H1 (cell line): ENCODE data around the gene CPLANE2. TPM values are rescaled to one million over a fixed set of nuclear protein-coding genes. Genes with fewer than 3 reads are reported as not detected.

Source experiments
- CTCF ChIA-PET: fragments of 300-600 bp; sonication (Branson Sonifier 250); formaldehyde crosslinking; loops from one replicate; lab custom pipeline; 2021; ENCODE audit not compliant: partially characterized antibody; lab: Charles Lee
- POLR2A ChIA-PET: fragments of 300-600 bp; sonication (Branson Sonifier 250); formaldehyde crosslinking; loops from one replicate; lab custom pipeline; 2021; ENCODE audit warnings: inconsistent platforms; ENCODE audit not compliant: partially characterized antibody; lab: Charles Lee
- DNase-seq, 2 experiments: peaks; one replicate each; pipeline versions ENCODE4 v3.0.0 to v3.0.0-alpha.2; 2010 to 2022; ENCODE audit warnings: low spot score in 2 of 2, low read depth in 1 of 2, mixed read lengths in 1 of 2
- FAIRE-seq: peaks from 2 replicates; lab custom pipeline; 2011; peaks lifted over from hg19 to GRCh38; lab: Jason Lieb, UNC
- H2AFZ ChIP-seq: 2 replicates; pipeline ENCODE4 v1.8.1; 2012; ENCODE audit warnings: low read length, inconsistent platforms
- H2AK5ac ChIP-seq: 2 replicates; pipeline ENCODE4 v1.6.1; 2013; ENCODE audit warnings: low read depth, low read length
- H2BK120ac ChIP-seq: replicated peaks from 2 replicates; pipeline ENCODE3; 2013; ENCODE audit warnings: low read depth, low read length, inconsistent platforms
- H2BK12ac ChIP-seq: 2 replicates; pipeline ENCODE4 v1.6.1; 2013; ENCODE audit warnings: low read depth, low read length
- H2BK15ac ChIP-seq: 2 replicates; pipeline ENCODE4 v1.6.1; 2013; ENCODE audit warnings: low read length
- H2BK20ac ChIP-seq: 2 replicates; pipeline ENCODE4 v1.6.1; 2013; ENCODE audit warnings: low read length
- H2BK5ac ChIP-seq: 2 replicates; pipeline ENCODE4 v1.6.1; 2013; ENCODE audit warnings: low read depth, low read length
- H3K14ac ChIP-seq: 2 replicates; pipeline ENCODE4 v1.6.1; 2013; ENCODE audit warnings: inconsistent platforms; ENCODE audit not compliant: insufficient read length
- H3K18ac ChIP-seq: 2 replicates; pipeline ENCODE4 v1.6.1; 2013; ENCODE audit warnings: low read length; ENCODE audit errors: extremely low read depth
- H3K23ac ChIP-seq: 2 replicates; pipeline ENCODE4 v1.6.1; 2013; ENCODE audit warnings: inconsistent platforms; ENCODE audit not compliant: insufficient read length
- H3K23me2 ChIP-seq: 2 replicates; pipeline ENCODE4 v1.6.1; 2013; ENCODE audit warnings: low read depth, low read length
- H3K27ac ChIP-seq: 2 replicates; pipeline ENCODE4 v1.6.1; 2011; ENCODE audit warnings: low read depth, low read length, inconsistent platforms
- H3K27me3 ChIP-seq, 4 experiments: replicated peaks in 1 of 4; 1 replicate in 1 of 4; 2 replicates in 3 of 4; pipeline versions ENCODE4 v1.6.1 to v1.8.1; 2011 to 2013; ENCODE audit warnings: low read length in 3 of 4, mild to moderate bottlenecking in 3 of 4, inconsistent platforms in 2 of 4, mixed read lengths in 2 of 4, moderate library complexity in 1 of 4; ENCODE audit not compliant: control insufficient read depth in 3 of 4, insufficient read depth in 3 of 4; ENCODE audit errors: extremely low read depth in 1 of 4
- H3K36me3 ChIP-seq, 4 experiments: 2 replicates each; pipeline versions ENCODE4 v1.6.1 to v1.8.1; 2011 to 2013; ENCODE audit warnings: mild to moderate bottlenecking in 4 of 4, low read length in 3 of 4, moderate library complexity in 2 of 4, control low read depth in 1 of 4, inconsistent platforms in 1 of 4; ENCODE audit not compliant: insufficient read depth in 4 of 4, control insufficient read depth in 2 of 4
- H3K4ac ChIP-seq: replicated peaks from 2 replicates; pipeline ENCODE3; 2013; ENCODE audit warnings: low read length, low read depth, mixed read lengths, inconsistent platforms; ENCODE audit not compliant: insufficient read length
- H3K4me1 ChIP-seq, 4 experiments: replicated peaks in 1 of 4; 1 replicate in 1 of 4; 2 replicates in 3 of 4; pipeline versions ENCODE4 v1.6.1 to v1.8.1; 2011 to 2013; ENCODE audit warnings: low read length in 3 of 4, inconsistent platforms in 2 of 4, mixed read lengths in 1 of 4; ENCODE audit not compliant: insufficient read depth in 4 of 4, control insufficient read depth in 3 of 4
- H3K4me2 ChIP-seq, 2 experiments: 2 replicates each; pipeline versions ENCODE4 v1.6.1 to v1.8.1; 2011 to 2013; ENCODE audit warnings: low read depth in 2 of 2, low read length in 2 of 2, control low read depth in 1 of 2, inconsistent platforms in 1 of 2, mild to moderate bottlenecking in 1 of 2; ENCODE audit not compliant: insufficient read depth in 1 of 2
- H3K4me3 ChIP-seq, 4 experiments: fragments of 200-600, 300-600 bp in 1 of 4; sonication (generic), shearing (Covaris generic), sonication (Bioruptor Twin) in 1 of 4; 2 replicates each; pipeline versions ENCODE4 v1.5.1 to v1.8.1; 2011 to 2016; ENCODE audit warnings: low read length in 4 of 4, low read depth in 3 of 4, control low read depth in 2 of 4, inconsistent platforms in 2 of 4, mild to moderate bottlenecking in 2 of 4, mixed read lengths in 1 of 4, moderate library complexity in 1 of 4; ENCODE audit not compliant: insufficient read depth in 2 of 4; ENCODE audit errors: extremely low read depth in 1 of 4
- H3K56ac ChIP-seq: replicated peaks from 2 replicates; pipeline ENCODE3; 2013; ENCODE audit warnings: low read depth, mild to moderate bottlenecking, mixed read lengths, low read length, inconsistent platforms; ENCODE audit not compliant: insufficient read length
- H3K79me1 ChIP-seq: 2 replicates; pipeline ENCODE4 v1.6.1; 2013; ENCODE audit warnings: low read depth, low read length, control low read depth
- H3K79me2 ChIP-seq, 2 experiments: 2 replicates each; pipeline versions ENCODE4 v1.6.1 to v1.8.1; 2012 to 2013; ENCODE audit warnings: low read length in 2 of 2, mild to moderate bottlenecking in 2 of 2, inconsistent platforms in 1 of 2; ENCODE audit not compliant: insufficient read depth in 2 of 2, control insufficient read depth in 1 of 2
- H3K9ac ChIP-seq, 4 experiments: replicated peaks in 1 of 4; 1 replicate in 1 of 4; 2 replicates in 3 of 4; pipeline versions ENCODE4 v1.6.1 to v1.8.1; 2011 to 2013; ENCODE audit warnings: low read depth in 3 of 4, low read length in 3 of 4, control low read depth in 2 of 4, mild to moderate bottlenecking in 2 of 4, moderate library complexity in 2 of 4, inconsistent platforms in 1 of 4; ENCODE audit errors: extremely low read depth in 1 of 4
- H3K9me3 ChIP-seq, 2 experiments: 2 replicates each; pipeline versions ENCODE4 v1.6.1 to v1.8.1; 2012 to 2013; ENCODE audit warnings: mild to moderate bottlenecking in 2 of 2, moderate library complexity in 2 of 2, control low read depth in 1 of 2, inconsistent platforms in 1 of 2, low read depth in 1 of 2, low read length in 1 of 2, mixed read lengths in 1 of 2; ENCODE audit not compliant: insufficient read depth in 2 of 2
- H4K20me1 ChIP-seq, 2 experiments: replicated peaks in 1 of 2; 2 replicates each; pipeline versions ENCODE3 to v1.8.1; 2011 to 2013; ENCODE audit warnings: inconsistent platforms in 2 of 2, low read length in 2 of 2, mild to moderate bottlenecking in 1 of 2; ENCODE audit not compliant: insufficient read depth in 2 of 2, control insufficient read depth in 1 of 2
- H4K5ac ChIP-seq: 2 replicates; pipeline ENCODE4 v1.6.1; 2013; ENCODE audit warnings: low read length, low read depth, mixed read lengths, inconsistent platforms; ENCODE audit not compliant: insufficient read length
- H4K8ac ChIP-seq: 2 replicates; pipeline ENCODE4 v1.8.0; 2013; ENCODE audit warnings: mild to moderate bottlenecking, moderate library complexity, low read length, inconsistent platforms; ENCODE audit not compliant: insufficient read depth; ENCODE audit errors: extremely low read depth
- H4K91ac ChIP-seq: replicated peaks from 2 replicates; pipeline ENCODE3; 2013; ENCODE audit warnings: low read length, mixed read lengths, inconsistent platforms; ENCODE audit not compliant: insufficient read length
- CEBPB ChIP-seq: IDR thresholded peaks from 2 replicates; pipeline ENCODE4 v1.6.1; 2012; ENCODE audit warnings: low read depth, low read length
- EZH2 ChIP-seq: fragments of 200-600 bp; sonication (generic); IDR thresholded peaks from 2 replicates; pipeline ENCODE4 v1.7.1; 2012; ENCODE audit warnings: low read depth, mild to moderate bottlenecking, moderate library complexity, low read length, inconsistent platforms; ENCODE audit not compliant: severe bottlenecking
- GABPA ChIP-seq: IDR thresholded peaks from 2 replicates; pipeline ENCODE4 v1.6.1; 2011; ENCODE audit warnings: mild to moderate bottlenecking, low read length, moderate library complexity, borderline replicate concordance; ENCODE audit not compliant: insufficient read depth
- HDAC2 ChIP-seq, 2 experiments: fragments of 300-600 bp in 1 of 2; sonication (generic) in 1 of 2; IDR thresholded peaks; 2 replicates each; pipeline ENCODE4 v1.6.1; 2011 to 2012; ENCODE audit warnings: low read depth in 2 of 2, low read length in 2 of 2, mild to moderate bottlenecking in 2 of 2, moderate library complexity in 2 of 2, borderline replicate concordance in 1 of 2, inconsistent platforms in 1 of 2
- RAD21 ChIP-seq, 2 experiments: IDR thresholded peaks in 1 of 2; conservative IDR thresholded peaks in 1 of 2; 2 replicates each; pipeline ENCODE4 v1.6.1; 2011; ENCODE audit warnings: low read depth in 2 of 2, low read length in 2 of 2, improper control_type of control experiment in 1 of 2, inconsistent platforms in 1 of 2, mild to moderate bottlenecking in 1 of 2, moderate library complexity in 1 of 2
- SP2 ChIP-seq: IDR thresholded peaks from 2 replicates; pipeline ENCODE4 v1.6.1; 2012; ENCODE audit warnings: mild to moderate bottlenecking, low read length, inconsistent platforms
- SUZ12 ChIP-seq: fragments of 200-600 bp; sonication (generic); IDR thresholded peaks from 2 replicates; pipeline ENCODE4 v1.6.1; 2012; ENCODE audit warnings: mild to moderate bottlenecking, inconsistent platforms, low read length, moderate library complexity, mixed read lengths
- TAF1 ChIP-seq: IDR thresholded peaks from 2 replicates; pipeline ENCODE4 v1.6.1; 2011; ENCODE audit warnings: mild to moderate bottlenecking, low read depth, low read length
- TCF12 ChIP-seq: IDR thresholded peaks from 2 replicates; pipeline ENCODE4 v1.6.1; 2011; ENCODE audit warnings: low read depth, mild to moderate bottlenecking, low read length
- TEAD4 ChIP-seq: IDR thresholded peaks from 2 replicates; pipeline ENCODE4 v1.6.1; 2012; ENCODE audit warnings: low read depth, low read length, inconsistent platforms, mixed read lengths
- WGBS, 2 experiments: shearing (Covaris generic) in 1 of 2; methylation state at CpG; one replicate each; pipeline versions ENCODE4 v1.1.6 to v1.1.7; 2013 to 2015; ENCODE audit warnings: low lambda C conversion rate in 2 of 2, mixed read lengths in 2 of 2, inconsistent platforms in 1 of 2, low coverage in 1 of 2, missing lambda C conversion rate in 1 of 2; ENCODE audit not compliant: insufficient replicate concordance in 2 of 2, insufficient coverage in 1 of 2, insufficient read length in 1 of 2; ENCODE audit errors: extremely low coverage in 1 of 2, missing lambda C conversion rate in 1 of 2; 5-methylcytosine and 5-hydroxymethylcytosine counted together
- polyA plus RNA-seq, 7 experiments: library from polyadenylated mRNA; depleted of rRNA in 3 of 7; stranded (reverse) in 5 of 7; unstranded in 2 of 7; fragments of >200 nt in 5 of 7; fragments of 200-250 nt in 2 of 7; gene quantifications; 1 replicate in 5 of 7; 2 replicates in 1 of 7; 4 replicates in 1 of 7; pipeline versions ENCODE4 v1.2.1 to v1.2.3, GENCODE V29; 2011 to 2013; ENCODE audit warnings: missing spikeins in 2 of 7, mixed read lengths in 2 of 7
- total RNA-seq: library from RNA; stranded (reverse); fragmentation: NEBNext Ultra II Directional; extraction: Animal tissue kit (Norgen Biotek cat#: 25700); gene quantifications from 2 replicates; pipeline ENCODE4 v1.2.1, GENCODE V29; 2021
- TF ChIP-seq, protein P1 (sequence below): IDR thresholded peaks from 2 replicates; pipeline ENCODE4 v1.6.1; 2012; ENCODE audit warnings: inconsistent platforms

Gene CPLANE2
- total and polyA plus RNA-seq, 2 of the 8 experiments (the other 6 are each of a cell fraction or from before 2014, with no cell fraction given) = 2.3 to 2.5 TPM

DNA sequence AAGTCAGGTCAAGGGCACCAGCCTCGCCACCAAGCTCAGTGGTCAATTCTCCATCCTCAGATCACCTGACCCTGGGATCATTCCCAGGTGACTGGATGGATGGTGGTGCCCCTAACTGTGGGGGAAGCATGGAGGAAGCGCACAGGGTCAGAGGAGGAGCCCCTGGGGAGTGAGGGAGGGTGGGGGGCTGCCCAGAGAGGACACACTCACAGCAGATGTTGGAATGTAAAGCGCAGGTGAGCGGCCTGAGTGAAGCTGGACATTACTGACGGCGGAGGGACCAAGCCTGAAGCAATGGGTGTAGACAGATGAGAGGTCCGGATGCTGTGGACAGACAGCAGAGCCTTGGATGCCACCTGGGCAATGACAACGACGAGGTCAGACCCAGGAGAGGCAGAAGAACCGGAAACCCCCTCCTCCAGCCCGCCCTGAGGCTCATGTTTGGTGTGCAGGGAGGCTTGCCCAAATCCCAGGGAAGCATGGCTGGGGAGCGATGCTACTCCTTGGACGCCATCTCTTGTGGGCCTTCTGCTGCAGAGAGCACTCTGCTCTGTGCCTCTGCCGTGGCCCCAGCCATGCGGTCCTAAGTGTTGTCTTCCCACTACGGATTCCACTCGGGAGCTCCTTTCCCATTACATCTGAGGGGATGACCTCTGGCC is 5.7 kb upstream of the CPLANE2 start:
- no peak overlapping the region for H2BK120ac ChIP-seq
- FAIRE-seq (no peak), DNase-seq (no peak)
- no peak overlapping the region for H4K8ac ChIP-seq
- no peak overlapping the region for H3K23ac ChIP-seq
- H3K14ac ChIP-seq = no peak overlapping the region
- H3K27me3 ChIP-seq = no peaks in the 10 kb centered on the region
- H3K18ac ChIP-seq = no peak overlapping the region
- no peaks in the 10 kb centered on the region for H3K79me1 ChIP-seq
- ChIA-PET CTCF (interaction anchor here (0.6 to 9.0 kb wide), 14 partner anchors 11 to 174 kb away, joined by 3 to 106 read pairs (median 6); partner anchors contain the start of genes ARHGEF19 and CPLANE2), POLR2A (interaction anchor here (1.1 kb wide), 1 partner anchor 14 kb away, joined by 4 read pairs; no protein-coding TSS in a partner anchor)
- no peak overlapping the region for H3K56ac ChIP-seq
- H3K36me3 ChIP-seq = peaks cover 0 to 4% (median 0%) of the 10 kb centered on the region in 4 experiments; a peak in 2 of 8 replicates
- H3K23me2 ChIP-seq = no peaks in the 10 kb centered on the region
- H3K4ac ChIP-seq = peak overlapping the region; percentile 48
- H2BK12ac ChIP-seq = no peak overlapping the region
- peaks cover 2 to 5% of the 10 kb centered on the region in 2 experiments for H4K20me1 ChIP-seq
- H4K91ac ChIP-seq = no peak overlapping the region
- no peak overlapping the region for H3K4me2 ChIP-seq
- H4K5ac ChIP-seq = no peak overlapping the region
- H3K27ac ChIP-seq = no peak overlapping the region
- H2AFZ ChIP-seq = no peak overlapping the region
- no peaks in the 10 kb centered on the region for H3K79me2 ChIP-seq
- no peak overlapping the region for H2BK20ac ChIP-seq
- H3K9me3 ChIP-seq = no peaks in the 10 kb centered on the region
- no peak overlapping the region for H2BK5ac ChIP-seq
- H3K4me3 ChIP-seq = no peak overlapping the region
- no peak overlapping the region for H2AK5ac ChIP-seq
- H2BK15ac ChIP-seq = no peak overlapping the region
- 88% methylated on average over 16 of the region's 17 CpGs; no CpG with 5 or more reads in 1 of the 2 experiments for WGBS, 2 experiments
- no peak overlapping the region for H3K9ac ChIP-seq
- peaks cover 0 to 3% (median 0%) of the 10 kb centered on the region in 4 experiments; a peak in 1 of 7 replicates for H3K4me1 ChIP-seq
- TF ChIP-seq TCF12 (no peak), CEBPB (no peak), TAF1 (no peak), SUZ12 (no peak), GABPA (no peak), RAD21 (IDR thresholded peaks at IDR 0.05 in 1 of 2, conservative IDR thresholded peaks at IDR 0.05 in 1 of 2; ENCODE audit: low read depth in 2 of 2, low read length in 2 of 2) (no peak), HDAC2 (IDR thresholded peaks at IDR 0.05; ENCODE audit: borderline replicate concordance in 1 of 2, low read depth in 2 of 2, low read length in 2 of 2) (no peak), TEAD4 (no peak), EZH2 (no peak), SP2 (no peak)
- TF ChIP-seq, protein P1, sequence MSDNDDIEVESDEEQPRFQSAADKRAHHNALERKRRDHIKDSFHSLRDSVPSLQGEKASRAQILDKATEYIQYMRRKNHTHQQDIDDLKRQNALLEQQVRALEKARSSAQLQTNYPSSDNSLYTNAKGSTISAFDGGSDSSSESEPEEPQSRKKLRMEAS = no peak
